ENCODE measurements around the gene CHMP6.

Gene CHMP6

DNA sequence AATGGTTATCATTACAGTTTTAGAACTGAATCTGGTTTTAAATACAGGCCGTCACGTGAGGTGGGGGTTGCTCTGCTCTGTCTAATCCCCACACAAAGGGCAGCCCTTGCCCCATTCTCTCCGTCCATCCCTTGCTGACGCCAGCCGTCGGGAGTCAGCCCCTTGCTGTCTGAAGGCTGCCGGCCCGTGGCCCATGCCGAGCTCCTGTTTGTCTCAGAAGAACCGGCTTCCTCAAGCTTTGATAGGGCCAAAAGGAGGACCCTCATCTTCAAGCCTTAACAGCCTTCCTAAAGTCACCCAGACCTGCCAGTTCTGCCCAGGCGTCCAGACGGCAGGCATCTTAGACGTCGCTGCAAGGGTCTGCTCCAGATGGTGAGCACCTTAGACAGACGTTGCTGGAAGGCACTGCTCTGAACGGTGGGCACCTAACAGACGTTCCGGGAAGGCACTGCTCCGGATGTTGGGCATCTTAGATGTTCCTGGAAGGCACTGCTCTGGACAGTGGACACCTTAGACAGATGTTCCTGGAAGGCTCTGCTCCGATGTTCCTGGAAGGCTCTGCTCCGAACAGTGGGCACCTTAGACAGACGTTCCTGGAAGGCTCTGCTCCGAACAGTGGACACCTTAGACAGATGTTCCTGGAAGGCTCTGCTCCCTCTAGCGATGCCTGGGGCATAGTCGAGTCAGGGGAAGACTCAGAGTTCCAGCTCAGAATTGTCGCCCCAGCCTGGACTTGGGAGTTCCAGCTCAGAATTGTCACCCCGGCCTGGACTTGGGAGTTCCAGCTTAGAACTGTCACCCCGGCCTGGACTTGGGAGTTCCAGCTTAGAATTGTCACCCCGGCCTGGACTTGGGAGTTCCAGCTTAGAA is 35.1 kb upstream of the CHMP6 start:
- no peak for DNase-seq (ENCODE audit: low read depth in 2 of 2)

DNA sequence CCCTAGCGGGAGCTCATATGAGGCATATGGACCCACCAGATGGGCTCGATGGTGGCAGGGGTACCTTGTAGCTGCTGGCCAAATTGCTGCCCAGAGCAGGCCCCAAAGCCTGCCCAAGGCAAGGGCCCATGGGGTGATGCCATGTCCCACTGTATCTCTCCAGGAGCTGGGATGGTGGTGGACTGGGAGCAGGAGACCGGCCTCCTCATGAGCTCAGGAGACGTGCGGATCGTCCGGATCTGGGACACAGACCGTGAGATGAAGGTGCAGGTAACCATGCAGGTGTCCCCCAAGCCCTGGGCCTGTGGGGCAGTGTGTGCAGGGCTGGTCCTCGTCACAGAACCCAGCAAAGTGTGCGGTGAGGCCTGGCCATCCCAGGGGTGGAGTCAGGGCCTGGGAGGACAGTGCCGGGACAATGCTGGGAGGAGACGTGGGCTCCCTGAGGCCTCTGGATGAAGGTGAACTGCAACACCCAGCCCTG is 34.1 kb upstream of the CHMP6 start:
- no peak for DNase-seq (ENCODE audit: low read depth in 2 of 2)

DNA sequence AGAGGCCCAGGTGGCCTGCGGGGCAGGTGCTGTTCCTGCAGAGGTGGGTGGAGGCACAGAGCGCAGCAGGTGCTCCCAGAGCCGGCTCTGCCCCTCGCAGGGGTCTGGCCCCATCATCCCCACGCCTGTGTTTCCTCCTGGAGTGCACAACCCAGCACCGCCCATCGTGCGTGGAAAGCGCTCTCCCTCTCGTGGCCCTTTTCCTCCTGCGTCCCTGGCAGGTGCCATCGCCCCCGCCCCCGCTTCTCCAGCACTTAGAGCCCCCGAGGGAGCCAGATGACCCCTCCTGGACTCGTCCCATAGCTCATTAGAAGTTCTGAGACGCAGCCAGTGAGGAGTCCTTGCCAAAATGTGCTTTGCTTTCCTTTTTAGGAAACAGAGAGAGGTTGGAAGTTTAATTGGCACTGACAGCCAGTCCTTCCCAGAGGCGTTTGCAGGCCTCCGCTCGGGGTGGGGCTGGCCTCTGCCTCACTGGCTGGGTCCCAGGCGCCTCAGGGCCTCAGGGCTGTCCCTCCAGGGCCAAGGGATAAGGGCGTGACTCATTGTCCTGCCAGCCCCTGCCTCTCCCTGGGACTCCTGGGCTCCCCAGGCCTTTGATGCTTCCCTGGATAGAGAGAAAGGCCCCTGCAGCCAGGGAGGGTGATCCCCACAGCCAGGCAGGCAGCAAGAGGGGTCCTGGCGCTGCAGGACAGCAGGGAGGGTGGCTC is 32.2 kb upstream of the CHMP6 start:
- no peak for DNase-seq (ENCODE audit: low read depth in 2 of 2)

DNA sequence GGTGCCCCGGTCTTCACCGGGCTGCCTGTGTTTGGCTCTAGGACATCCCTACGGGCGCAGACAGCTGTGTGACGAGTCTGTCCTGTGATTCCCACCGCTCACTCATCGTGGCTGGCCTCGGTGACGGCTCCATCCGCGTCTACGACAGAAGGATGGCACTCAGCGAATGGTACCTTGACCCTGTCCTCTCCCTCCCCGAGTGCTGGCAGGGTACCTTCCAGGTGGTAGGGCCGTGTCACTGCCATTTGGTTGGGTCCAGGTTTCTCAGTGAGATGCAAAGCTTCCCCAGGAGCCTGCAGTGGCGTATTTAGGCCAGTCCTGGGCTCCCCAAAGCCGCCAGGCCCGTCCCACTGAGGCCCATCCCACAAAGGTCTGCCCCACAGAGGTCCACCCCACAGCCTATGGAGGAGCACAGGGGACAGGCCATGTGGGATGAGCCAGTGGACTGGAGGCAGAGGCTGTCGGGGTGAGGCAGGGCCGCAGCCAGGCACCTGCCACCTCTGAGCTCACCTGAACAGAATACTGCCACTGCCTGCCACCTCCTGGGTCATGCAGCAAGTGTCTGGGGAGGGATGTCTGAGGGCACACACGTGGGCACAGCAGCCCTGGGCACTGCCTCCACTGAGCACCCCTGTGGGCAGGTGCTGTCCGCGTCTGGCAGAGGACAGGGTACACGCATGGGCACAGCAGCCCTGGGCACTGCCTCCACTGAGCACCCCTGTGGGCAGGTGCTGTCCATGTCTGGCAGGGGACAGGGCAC is 31.4 kb upstream of the CHMP6 start:
- DNase-seq (ENCODE audit: low read depth in 2 of 2): no peak

DNA sequence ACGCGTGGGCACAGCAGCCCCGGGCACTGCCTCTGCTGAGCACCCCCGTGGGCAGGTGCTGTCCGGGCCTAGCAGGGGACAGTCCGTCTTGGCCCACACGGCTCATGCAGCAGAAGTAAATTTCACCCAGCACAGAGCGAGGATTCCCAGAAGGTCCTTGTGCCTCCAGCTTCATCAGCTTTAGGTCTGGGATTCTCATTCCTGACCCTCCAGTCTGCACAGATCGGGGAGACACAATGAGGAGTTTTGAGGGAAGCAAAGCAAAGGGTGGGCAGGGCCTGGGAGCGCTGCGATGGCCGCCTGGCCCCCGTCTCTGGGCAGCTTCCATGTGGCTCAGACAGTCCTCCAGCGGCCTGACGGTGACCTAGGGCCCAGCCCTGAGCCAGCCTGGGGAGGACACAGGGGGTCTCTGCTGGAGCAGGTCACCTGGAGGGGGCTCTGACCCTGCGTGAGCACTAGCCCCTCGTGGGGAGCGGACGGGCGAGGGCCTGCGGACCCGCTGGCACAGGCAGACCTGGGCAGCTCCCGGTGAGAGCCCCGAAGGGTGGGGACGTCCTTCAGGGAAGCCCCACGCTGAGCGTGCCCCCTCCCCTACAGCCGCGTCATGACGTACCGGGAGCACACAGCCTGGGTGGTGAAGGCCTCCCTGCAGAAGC is 30.7 kb upstream of the CHMP6 start:
- DNase-seq (ENCODE audit: low read depth in 2 of 2): no peak

DNA sequence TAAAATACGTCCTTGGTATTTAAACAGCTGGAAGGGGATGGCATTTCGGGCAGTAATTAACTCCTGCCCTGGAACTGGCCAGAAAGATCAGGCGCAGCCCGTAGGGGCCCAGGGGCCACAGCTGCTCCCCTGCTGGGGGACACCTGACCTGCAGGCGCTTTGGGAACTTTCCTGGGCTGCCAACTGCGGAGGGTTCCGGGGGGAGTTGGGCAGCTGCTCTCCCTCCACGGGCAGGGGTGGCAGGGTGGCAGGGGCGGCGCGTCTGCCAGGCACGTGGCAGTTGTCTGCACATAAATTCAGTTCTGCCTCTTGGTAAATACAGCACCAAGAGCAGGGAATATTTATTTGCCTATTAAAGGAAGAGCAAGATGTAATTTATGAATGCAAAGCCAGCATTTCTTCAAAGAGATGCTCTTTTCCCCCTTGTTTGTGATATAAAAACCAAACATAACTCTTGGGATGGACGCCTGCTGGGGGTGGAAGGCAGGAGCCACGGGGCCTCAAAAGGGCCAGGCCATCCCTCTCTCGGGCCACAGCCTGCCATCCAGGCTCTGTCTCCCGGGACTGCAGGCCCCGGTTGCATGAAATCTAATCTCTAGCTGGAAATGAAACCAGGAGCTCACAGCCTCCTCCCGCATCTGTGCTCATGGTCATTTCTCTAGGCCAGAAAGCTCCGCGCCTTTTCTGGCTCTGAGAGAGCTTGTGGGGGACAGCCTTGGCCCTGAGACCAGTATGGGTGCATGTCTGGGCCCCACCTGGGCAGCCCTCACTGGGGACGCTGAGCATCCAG is 29.9 kb upstream of the CHMP6 start:
- no peak for DNase-seq (ENCODE audit: low read depth in 2 of 2)

DNA sequence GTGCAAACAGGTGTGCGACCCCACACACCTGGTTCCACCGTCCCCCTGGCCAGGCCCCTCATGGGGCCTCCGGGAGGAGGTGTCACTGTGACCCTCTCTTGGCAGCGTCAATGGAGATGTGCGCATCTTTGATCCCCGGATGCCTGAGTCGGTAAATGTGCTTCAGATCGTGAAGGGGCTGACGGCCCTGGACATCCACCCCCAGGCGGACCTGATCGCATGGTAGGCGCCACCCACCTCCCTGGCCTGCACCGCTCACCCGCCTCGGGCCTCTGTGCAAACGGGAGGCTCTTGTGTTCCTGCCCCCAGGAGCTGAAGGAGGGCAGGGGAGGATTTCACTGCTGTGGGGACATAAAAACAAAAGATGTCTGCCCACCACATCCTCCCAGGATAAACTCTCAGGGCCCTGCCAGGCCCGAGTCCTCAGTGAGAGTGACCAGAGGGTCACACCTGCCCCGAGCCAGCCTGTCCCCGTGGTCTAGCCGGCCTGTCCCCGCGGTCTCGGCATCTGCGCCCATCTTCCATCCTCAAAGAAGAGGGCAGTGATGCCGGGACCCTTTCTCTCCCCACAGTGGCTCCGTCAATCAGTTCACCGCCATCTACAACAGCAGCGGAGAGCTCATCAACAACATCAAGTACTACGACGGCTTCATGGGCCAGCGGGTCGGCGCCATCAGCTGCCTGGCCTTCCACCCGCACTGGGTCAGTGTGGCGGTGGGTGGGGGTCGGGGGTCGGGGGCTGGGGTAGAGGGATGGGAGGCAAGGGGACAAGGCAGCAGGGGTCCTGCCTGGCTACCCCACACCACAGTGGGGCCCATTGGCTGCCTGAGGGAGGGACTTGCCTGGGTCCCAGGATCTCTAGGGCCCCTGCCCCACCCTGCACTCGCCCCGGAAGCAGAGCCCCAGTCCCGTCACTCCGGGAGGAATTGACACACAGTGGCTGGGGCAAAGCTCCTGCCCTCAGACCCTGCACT is 29.0 kb upstream of the CHMP6 start:
- no peak for DNase-seq (ENCODE audit: low read depth in 2 of 2)

DNA sequence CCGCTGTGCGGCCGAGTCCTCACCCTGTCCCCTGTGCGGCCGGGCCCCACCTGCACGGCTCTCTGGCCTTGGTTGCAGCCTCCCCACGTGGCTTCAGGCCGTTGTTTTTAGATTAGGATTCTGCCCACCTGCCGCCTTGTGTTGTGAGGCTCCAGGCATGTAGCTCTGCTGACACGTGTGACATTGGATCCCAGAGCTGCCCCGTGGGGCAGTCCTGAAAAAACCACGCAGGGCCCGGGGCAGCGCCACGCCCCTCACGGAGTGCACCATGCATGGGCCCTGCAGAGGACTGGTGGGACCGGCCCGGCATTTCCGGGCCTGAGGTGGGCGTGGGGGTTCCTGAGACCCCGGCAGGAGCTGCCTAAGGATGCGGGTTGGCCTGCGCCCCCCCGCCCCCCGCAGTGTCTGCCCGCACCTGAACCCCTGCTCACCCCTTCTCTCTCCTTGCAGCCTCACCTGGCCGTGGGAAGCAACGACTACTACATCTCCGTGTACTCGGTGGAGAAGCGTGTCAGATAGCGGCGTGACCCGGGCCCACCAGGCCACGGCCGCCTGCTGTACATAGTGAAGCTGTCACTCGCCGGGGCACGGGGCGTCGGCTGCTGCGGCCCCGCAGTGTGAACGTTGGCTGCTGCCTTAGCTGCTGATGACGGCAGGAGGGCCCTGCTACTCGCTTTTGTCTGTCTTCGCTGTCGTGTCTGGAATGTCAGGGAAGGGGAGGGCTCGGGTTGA is 27.7 kb upstream of the CHMP6 start:
- no peak for DNase-seq (ENCODE audit: low read depth in 2 of 2)

DNA sequence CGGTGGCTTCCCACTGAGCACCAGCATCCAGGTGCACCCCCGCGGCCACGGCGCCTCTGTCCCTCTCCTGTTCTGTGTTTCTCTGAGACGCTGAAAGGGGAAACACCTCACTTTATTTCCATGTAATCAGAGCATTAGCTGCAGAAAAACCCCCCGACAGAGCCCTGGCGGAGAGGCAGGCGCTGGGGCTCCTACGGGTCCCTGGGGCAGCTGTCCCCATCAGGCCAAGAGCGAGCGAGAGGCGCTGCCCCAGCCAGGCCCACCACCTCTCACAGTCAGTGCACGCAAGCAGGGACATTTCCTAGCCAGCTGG is 27.1 kb upstream of the CHMP6 start:
- DNase-seq (ENCODE audit: low read depth in 2 of 2): no peak

DNA sequence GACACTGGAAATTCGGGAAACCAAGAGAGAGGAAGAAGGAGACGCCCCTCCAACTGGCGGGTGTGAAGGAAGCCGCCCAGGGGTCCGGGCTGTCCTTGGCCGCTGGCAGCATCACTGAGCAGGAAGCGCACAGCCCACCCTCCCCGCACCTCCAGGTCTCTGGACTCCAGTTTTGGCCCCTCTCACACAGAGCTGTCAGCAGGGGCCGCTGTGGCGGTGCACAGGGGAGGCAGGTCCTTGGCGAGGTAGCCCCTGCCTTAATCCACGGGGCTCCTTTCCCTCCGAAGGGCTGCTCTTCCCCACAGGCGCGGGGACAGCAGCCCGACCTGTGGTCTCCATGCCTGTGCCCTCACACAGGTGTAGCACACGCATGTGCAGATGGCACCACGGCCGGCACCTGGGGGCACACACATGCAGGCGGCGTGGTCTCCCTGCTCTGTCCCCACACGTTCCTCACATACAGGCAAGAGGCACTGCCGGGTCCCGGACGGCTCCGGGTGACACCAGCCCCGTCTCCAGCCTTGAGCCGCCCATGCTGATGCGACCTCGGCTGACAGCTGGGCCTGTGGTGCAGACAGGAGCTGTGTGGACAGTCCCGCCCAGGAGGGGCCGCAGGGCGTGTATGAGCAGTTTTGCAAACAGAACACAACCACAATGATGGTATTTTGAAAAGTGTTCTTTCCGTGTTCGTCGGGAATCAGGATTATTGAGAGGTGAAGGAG is 26.6 kb upstream of the CHMP6 start:
- no peak for DNase-seq (ENCODE audit: low read depth in 2 of 2)

DNA sequence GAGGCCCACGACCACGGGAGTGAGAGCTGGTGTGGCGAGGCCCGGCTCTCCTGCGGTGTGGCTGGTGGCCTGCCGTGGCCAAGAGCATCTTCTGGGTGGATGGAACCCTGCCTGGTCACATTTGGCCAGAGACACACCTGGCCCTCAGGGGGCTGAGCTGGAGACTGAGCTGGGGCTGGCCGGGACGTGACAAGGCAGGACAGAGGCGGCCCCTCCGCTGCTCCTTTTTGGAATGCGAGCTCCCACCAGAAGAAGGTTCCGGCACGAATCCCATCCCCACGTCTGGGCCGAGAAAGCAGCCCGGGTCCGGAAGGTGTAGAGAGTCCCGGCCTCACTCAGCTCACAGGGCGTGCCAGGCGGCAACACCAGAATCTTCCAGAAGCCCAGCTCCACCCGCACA is 26.0 kb upstream of the CHMP6 start:
- no peak for DNase-seq (ENCODE audit: low read depth in 2 of 2)

DNA sequence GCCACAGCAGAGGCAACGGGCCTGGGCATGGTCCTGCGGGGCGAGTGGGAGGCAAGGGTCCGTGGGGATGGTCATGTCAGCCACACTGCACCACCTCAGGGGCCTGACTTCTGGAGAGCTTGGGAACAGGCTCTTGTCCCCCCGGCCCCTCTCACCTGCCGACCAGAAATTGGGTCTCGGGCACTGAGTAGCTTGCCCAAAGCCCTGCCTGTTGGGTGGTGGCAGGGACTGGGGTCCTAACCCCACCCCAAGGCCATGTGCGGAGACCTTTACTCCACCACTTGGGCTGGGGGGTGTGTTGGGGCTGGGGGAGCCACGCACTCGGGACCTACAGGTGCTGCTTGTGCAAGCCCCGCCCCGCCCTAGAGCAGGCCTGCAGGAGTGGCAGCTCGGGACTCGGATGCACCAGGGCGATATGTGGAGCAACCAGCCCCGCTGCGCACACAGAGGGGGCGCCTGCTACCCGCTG is 24.2 kb upstream of the CHMP6 start:
- DNase-seq (ENCODE audit: low read depth in 2 of 2): no peak

DNA sequence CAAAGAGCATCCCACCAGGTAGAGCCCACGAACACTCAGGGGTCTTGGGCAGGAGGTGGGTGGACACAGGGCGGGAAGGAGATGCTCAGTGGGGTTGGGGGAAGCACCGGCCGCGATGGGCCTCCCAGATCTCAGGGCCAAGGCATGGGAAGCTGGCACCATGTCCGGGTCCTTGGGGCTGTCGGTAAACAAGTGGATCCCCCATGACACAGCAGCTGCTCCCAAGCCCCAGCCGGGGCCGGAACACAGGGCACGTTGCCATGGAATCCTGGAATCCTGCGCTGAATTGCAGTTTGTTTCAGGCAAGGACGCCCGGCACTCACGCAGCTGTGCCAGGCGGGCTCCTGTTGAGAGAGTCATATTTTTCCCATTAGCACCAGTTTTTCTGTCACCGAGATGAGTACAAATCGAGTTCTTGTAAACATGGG is 23.0 kb upstream of the CHMP6 start:
- no peak for DNase-seq (ENCODE audit: low read depth in 2 of 2)

DNA sequence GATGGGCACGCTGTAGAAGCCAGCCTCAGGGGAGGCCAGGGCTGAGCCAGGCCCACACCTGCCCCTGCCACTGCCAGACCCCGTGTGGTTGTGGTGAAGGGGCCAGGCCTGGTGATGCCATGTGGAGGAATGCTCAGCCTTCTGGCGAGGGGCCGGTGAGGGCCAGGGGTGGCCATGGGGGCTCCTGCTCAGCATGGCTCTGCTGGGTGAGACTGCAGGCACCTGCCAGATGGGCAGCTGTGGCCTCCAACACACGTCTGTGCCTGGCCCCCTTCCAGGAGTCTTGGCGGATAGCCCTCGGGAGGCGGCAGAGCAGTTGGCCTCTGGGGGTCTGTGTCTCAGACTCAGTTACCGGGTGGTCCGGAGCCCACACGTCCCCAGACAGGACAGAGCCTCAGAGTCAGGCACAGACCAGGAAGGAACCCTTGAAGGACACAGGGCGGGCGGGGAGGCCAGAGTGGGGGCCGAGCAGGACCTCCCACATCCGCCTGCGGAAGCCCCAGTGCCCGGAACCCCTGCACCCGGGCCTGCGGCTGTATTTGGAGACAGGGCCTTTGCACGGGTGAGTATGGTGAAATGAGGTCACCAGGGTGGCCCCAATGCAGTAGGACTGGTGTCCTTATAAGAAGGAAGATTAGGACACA is 22.5 kb upstream of the CHMP6 start:
- DNase-seq (ENCODE audit: low read depth in 2 of 2): no peak

DNA sequence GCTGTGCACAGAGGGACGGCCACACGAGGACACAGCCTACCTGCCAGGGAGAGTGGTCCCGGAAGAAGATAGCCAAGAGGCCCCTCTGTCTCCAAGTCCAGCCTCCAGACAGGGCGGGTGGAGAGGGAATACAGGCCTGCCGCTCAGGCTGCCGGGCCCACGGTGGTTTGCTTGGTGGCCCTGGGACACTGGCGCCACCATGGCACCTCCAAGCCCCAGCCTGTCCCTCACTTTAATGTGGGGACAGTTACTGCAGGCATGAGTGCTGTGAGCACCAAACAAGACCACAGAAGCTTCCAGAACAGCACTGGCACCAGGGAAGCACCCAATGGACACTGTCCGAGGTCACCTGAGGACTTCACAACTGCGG is 22.0 kb upstream of the CHMP6 start:
- no peak for DNase-seq (ENCODE audit: low read depth in 2 of 2)

DNA sequence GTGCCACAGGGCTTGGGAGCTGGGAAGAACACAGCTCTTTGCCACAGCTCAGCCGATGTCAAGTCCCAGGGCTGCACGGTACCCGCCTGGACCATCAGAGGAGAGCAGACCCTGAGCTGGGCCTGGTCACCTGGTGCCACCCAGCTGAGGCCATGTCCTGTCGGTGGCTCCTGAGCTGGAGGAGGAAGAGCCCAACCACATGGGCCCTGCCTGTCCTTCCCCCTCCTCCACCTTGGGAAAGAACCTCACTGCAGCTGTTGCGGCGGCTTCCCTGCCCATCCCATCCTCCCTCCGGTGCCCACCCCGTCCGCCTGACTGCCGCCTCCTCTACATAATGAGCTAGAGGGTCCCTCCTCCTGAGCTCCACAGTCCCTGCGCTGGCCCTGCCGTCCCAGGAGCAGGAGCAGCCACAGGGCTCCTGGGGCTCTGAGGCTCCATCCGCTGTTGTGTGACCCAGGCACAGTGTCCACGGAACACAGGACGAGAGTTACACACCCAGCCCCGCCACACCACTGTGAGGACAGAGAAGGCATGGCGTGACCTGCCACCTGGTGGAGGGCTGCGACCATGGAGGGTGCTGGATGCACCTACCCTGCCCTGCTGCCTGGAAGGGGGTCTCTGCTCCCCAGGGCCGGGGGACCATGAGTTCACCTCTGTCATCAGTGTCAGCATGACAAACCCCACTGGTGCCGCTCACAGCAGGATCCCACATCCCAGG is 21.4 kb upstream of the CHMP6 start:
- no peak for DNase-seq (ENCODE audit: low read depth in 2 of 2)

Data from stimulated activated CD8-positive, alpha-beta memory T cell treated with anti-CD3 and anti-CD28 coated beads, Interleukin-2, amount 100 ng/mL, for 1 hour (primary cell).